Right lobe of liver (tissue), 6 donors: Measurements from ENCODE around the gene PPFIBP2. TPM values are rescaled to one million over a fixed set of nuclear protein-coding genes. Genes with fewer than 3 reads are reported as not detected.

Experiments used
- ATAC-seq, 4 donors: fragments of 200-7000 bp; cut with Tn5 transposase; one replicate each; pipeline ENCODE4 v1.9.1; 2020; ENCODE audit warnings: mild to moderate bottlenecking in 4 of 4, moderate library complexity in 4 of 4
- DNase-seq, 3 donors: peaks; one replicate each; pipeline ENCODE4 v3.0.0-alpha.2; 2020
- H3K27ac ChIP-seq, 3 donors: fragments of 200-600 bp; one replicate each; pipeline ENCODE4 v1.8.0; 2022
- H3K27me3 ChIP-seq, 2 donors: fragments of 200-600 bp; one replicate each; pipeline ENCODE4 v1.8.0; 2022
- H3K36me3 ChIP-seq, 4 donors: fragments of 200-600 bp; sonication (generic) in 1 of 4; one replicate each; pipeline versions ENCODE4 v1.5.1 to v1.8.0; 2017 to 2022; ENCODE audit warnings: control low read depth in 1 of 4
- H3K4me1 ChIP-seq, 4 donors: fragments of 200-600 bp; sonication (generic) in 1 of 4; one replicate each; pipeline versions ENCODE4 v1.5.1 to v1.8.0; 2017 to 2022; ENCODE audit warnings: control low read depth in 1 of 4
- H3K4me3 ChIP-seq, 3 donors: fragments of 200-600 bp; one replicate each; pipeline ENCODE4 v1.8.0; 2022
- H3K9me3 ChIP-seq, 4 donors: fragments of 200-600 bp; sonication (generic) in 1 of 4; one replicate each; pipeline versions ENCODE4 v1.5.1 to v1.8.0; 2017 to 2022; ENCODE audit warnings: control low read depth in 1 of 4
- POLR2A ChIP-seq: fragments of 450-650 bp; IDR thresholded peaks from one replicate; pipeline ENCODE4 v1.6.1; 2017; ENCODE audit warnings: antibody characterized with exemption, mild to moderate bottlenecking
- WGBS: methylation state at CpG from one replicate; pipeline ENCODE4 v1.1.6; 2018; ENCODE audit warnings: low coverage, low lambda C conversion rate; ENCODE audit not compliant: insufficient coverage; ENCODE audit errors: missing lambda C conversion rate; 5-methylcytosine and 5-hydroxymethylcytosine counted together
- intact Hi-C, 2 donors: fragments of 100-400 bp; cut with DNase I; formaldehyde crosslinking; loops; one replicate each; pipeline versions ENCODE4 v1.11.2 to v1.14.1; 2022
- total RNA-seq, 6 experiments: library from RNA; depleted of rRNA in 2 of 6; stranded (reverse); fragments of >200 nt in 2 of 6; fragmentation: NEBNext Ultra II Directional in 3 of 6; extraction: Animal tissue kit (Norgen Biotek cat#: 25700) in 3 of 6; gene quantifications; one replicate each; pipeline versions ENCODE4 v1.1.0 to v1.2.4, GENCODE V29; 2016 to 2023
- TF ChIP-seq, protein P1 (sequence below), 4 donors: fragments of 200-600 bp in 3 of 4; fragments of 450-650 bp in 1 of 4; IDR thresholded peaks; one replicate each; pipeline versions ENCODE4 v1.5.1 to v1.8.0; 2016 to 2022; ENCODE audit warnings: antibody characterized with exemption in 4 of 4, mild to moderate bottlenecking in 2 of 4
- donor health status: DM: no; HTN: yes; CAD: no.
- donor health status: DM: no; HTN: no; CAD: no.
- donor health status: DM: no; HTN: no; CAD: no.
- donor health status: DM: no; HTN: yes; CAD: no.
- donor health status: DM: no; HTN: yes; CAD: no.

The PPFIBP2 gene
- total RNA-seq, 6 experiments from 2014 or later, result 25.5 to 69.3 (median 46.6) TPM

DNA sequence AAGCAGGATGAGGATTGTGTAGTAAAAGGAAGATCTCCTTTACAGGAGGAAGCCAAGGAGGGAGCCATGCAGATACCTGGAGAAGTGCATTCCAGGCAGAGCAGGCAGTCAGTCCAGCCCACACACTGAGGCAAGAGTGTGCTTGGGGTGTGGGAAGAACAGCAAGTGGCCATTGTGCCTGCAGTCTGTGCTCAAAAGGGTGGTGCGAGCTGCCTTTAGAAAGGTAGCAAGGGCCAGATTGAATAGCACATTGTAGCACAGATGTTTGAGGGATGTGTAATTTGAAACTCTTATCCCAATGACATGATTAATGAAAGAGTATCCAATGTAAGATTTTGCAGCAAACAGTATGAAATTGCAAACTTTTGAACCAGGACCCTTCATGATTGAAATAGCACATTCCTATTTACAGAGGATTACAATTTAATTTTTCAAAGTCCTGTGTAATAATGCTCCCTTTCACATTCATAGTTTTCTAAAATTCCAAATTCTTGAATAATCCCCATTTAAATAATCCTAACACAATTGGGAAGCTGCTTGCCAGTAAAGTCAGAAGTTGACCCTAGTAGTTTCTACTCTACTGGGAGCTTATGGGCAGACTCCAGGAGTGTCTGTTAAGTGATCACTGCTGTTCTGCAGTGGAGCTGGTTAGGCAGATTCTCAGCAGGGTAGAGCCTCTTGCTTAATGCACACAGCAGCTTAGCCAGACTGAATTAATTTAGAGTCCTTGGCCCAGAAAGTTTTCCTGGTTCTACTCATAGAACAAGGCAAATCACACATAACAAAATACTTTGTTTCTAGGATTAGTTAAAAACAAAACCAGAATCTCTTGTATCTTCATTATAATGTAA lies 81.4 kb downstream of the PPFIBP2 start:
- Histone ChIP-seq H3K9me3 (no peaks in the 10 kb centered on the region), H3K27me3 (no peaks in the 10 kb centered on the region), H3K36me3 (peaks cover 0 to 7% (median 3%) of the 10 kb centered on the region in 4 donors), H3K27ac (no peak overlapping the region), H3K4me1 (peaks cover 0 to 44% (median 14%) of the 10 kb centered on the region in 4 donors), H3K4me3 (no peak overlapping the region)
- WGBS, result no CpG with 5 or more reads among the region's 1 CpG
- ATAC-seq (no peak), DNase-seq (no peak)
- intact Hi-C loops, result no loop called here
- no peak for TF ChIP-seq POLR2A
- TF ChIP-seq, protein P1, sequence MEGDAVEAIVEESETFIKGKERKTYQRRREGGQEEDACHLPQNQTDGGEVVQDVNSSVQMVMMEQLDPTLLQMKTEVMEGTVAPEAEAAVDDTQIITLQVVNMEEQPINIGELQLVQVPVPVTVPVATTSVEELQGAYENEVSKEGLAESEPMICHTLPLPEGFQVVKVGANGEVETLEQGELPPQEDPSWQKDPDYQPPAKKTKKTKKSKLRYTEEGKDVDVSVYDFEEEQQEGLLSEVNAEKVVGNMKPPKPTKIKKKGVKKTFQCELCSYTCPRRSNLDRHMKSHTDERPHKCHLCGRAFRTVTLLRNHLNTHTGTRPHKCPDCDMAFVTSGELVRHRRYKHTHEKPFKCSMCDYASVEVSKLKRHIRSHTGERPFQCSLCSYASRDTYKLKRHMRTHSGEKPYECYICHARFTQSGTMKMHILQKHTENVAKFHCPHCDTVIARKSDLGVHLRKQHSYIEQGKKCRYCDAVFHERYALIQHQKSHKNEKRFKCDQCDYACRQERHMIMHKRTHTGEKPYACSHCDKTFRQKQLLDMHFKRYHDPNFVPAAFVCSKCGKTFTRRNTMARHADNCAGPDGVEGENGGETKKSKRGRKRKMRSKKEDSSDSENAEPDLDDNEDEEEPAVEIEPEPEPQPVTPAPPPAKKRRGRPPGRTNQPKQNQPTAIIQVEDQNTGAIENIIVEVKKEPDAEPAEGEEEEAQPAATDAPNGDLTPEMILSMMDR (IDR thresholded peaks at IDR 0.05), result no peak

DNA sequence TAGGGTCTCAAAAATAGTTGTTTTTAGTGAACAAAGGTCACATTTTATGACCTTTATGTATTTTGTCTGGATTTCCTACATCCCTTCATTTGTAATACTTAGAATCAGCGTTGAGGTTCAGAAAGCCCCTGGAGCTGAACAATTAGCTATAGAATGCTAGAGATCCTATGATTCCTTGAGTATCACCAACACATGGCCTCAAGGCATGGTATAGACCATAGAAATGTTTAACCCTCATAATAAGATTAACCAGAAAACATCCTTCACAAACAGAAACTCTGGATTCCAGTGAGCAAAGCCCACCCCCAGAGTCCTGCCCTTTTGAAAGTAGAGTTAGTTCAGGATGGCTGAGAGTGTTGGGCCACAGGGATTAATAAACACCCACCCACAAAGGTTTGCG lies 82.2 kb downstream of the PPFIBP2 start:
- H3K4me1 ChIP-seq, result peaks cover 0 to 51% (median 17%) of the 10 kb centered on the region in 4 donors
- peaks cover 0 to 7% (median 3%) of the 10 kb centered on the region in 4 donors for H3K36me3 ChIP-seq
- H3K27me3 ChIP-seq, result no peaks in the 10 kb centered on the region
- H3K27ac ChIP-seq, result no peak overlapping the region
- H3K9me3 ChIP-seq, result no peaks in the 10 kb centered on the region
- 100% methylated on average over 2 of the region's 2 CpGs for WGBS
- TF ChIP-seq POLR2A, result no peak
- TF ChIP-seq, protein P1 (IDR thresholded peaks at IDR 0.05), result no peak
- intact Hi-C loops, result no loop called here
- DNase-seq (no peak), ATAC-seq (no peak)
- no peak overlapping the region for H3K4me3 ChIP-seq

DNA sequence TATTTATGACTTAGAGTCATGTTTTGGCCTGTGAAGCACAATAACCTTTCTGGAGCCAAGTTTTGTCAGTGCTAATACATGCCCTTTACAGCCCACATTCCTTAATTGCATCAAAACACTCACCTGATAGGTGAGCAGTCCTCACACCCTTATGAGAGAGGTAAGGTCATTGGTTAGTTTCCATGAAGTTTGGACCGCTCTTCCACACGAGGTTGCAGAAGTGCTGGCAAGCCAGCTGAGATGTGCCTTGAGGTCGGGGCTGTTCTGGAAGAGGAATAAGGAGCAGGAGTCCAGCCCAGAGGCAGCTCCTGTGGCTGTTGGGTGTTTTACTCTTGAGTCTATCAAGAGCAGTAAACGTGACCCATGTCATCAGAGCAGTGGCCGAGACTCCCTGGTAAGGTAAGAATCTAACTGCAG lies 83.2 kb downstream of the PPFIBP2 start:
- intact Hi-C loops, result no loop called here
- Histone ChIP-seq H3K9me3 (no peaks in the 10 kb centered on the region), H3K27ac (no peak overlapping the region), H3K27me3 (no peaks in the 10 kb centered on the region), H3K4me1 (peaks cover 0 to 44% (median 18%) of the 10 kb centered on the region in 4 donors), H3K36me3 (peaks cover 0 to 7% (median 3%) of the 10 kb centered on the region in 4 donors), H3K4me3 (no peak overlapping the region)
- no peak for DNase-seq
- no peak for ATAC-seq
- WGBS, result 49% methylated on average over 2 of the region's 5 CpGs
- TF ChIP-seq, protein P1 (IDR thresholded peaks at IDR 0.05), result no peak
- no peak for TF ChIP-seq POLR2A

DNA sequence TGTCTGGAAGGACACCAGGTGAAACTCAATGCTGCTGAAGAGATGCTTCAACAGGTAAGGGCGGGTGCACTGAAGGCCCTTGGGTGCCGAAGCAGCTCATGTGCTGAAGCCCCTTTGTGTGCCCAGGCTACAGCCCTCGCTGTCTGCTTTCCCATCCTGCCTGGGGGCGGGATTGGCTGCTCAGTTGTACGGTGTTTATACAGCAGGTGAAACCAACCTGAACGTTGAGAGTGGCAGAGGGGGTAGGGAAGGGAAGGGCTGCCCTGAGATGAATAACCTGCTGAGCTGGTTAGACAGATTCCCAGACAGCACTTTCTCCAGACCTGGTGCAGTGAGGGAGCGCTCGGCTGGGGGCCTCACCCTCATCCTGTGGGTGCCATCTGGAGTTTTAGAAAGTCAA lies 83.8 kb downstream of the PPFIBP2 start:
- peak in 2 of 4 donors; percentile 11 to 15 for ATAC-seq
- Histone ChIP-seq H3K27me3 (no peaks in the 10 kb centered on the region), H3K27ac (no peak overlapping the region), H3K9me3 (no peaks in the 10 kb centered on the region), H3K4me1 (peaks cover 0 to 37% (median 15%) of the 10 kb centered on the region in 4 donors), H3K36me3 (peaks cover 0 to 7% (median 3%) of the 10 kb centered on the region in 4 donors), H3K4me3 (no peak overlapping the region)
- intact Hi-C loops, result no loop called here
- 29% methylated on average over 1 of the region's 8 CpGs for WGBS
- TF ChIP-seq, protein P1 (IDR thresholded peaks at IDR 0.05), result no peak
- TF ChIP-seq POLR2A, result no peak
- DNase-seq, result no peak
